ENCODE measurements around the gene FLNA. TPM values are rescaled to one million over a fixed set of nuclear protein-coding genes. Genes with fewer than 3 reads are reported as not detected.

Gene FLNA, protein sequence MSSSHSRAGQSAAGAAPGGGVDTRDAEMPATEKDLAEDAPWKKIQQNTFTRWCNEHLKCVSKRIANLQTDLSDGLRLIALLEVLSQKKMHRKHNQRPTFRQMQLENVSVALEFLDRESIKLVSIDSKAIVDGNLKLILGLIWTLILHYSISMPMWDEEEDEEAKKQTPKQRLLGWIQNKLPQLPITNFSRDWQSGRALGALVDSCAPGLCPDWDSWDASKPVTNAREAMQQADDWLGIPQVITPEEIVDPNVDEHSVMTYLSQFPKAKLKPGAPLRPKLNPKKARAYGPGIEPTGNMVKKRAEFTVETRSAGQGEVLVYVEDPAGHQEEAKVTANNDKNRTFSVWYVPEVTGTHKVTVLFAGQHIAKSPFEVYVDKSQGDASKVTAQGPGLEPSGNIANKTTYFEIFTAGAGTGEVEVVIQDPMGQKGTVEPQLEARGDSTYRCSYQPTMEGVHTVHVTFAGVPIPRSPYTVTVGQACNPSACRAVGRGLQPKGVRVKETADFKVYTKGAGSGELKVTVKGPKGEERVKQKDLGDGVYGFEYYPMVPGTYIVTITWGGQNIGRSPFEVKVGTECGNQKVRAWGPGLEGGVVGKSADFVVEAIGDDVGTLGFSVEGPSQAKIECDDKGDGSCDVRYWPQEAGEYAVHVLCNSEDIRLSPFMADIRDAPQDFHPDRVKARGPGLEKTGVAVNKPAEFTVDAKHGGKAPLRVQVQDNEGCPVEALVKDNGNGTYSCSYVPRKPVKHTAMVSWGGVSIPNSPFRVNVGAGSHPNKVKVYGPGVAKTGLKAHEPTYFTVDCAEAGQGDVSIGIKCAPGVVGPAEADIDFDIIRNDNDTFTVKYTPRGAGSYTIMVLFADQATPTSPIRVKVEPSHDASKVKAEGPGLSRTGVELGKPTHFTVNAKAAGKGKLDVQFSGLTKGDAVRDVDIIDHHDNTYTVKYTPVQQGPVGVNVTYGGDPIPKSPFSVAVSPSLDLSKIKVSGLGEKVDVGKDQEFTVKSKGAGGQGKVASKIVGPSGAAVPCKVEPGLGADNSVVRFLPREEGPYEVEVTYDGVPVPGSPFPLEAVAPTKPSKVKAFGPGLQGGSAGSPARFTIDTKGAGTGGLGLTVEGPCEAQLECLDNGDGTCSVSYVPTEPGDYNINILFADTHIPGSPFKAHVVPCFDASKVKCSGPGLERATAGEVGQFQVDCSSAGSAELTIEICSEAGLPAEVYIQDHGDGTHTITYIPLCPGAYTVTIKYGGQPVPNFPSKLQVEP (N-terminal part only)
- 119 and 174 TPM in 2 replicates for total RNA-seq (2016; rRNA removed; fragmentation: Illumina TruSeq; extraction: Trizol)
- total RNA-seq (2016; cell fraction: cytosol; rRNA removed; fragmentation: Illumina TruSeq; extraction: Trizol; ENCODE audit: low read depth) = 13.2 and 13.4 TPM in 2 replicates
- total RNA-seq (2016; cell fraction: insoluble cytoplasmic fraction; rRNA removed; fragmentation: Illumina TruSeq; extraction: Trizol) = 90.0 and 191 TPM in 2 replicates
- total RNA-seq (2016; cell fraction: membrane; rRNA removed; fragmentation: Illumina TruSeq; extraction: Trizol) = 36.3 and 36.5 TPM in 2 replicates
- 184 and 199 TPM in 2 replicates for total RNA-seq (2016; cell fraction: nucleus; rRNA removed; fragmentation: Illumina TruSeq; extraction: Trizol)
- 83.4 and 117 TPM in 2 replicates for polyA plus RNA-seq (2011; rRNA removed)
- 51.4 and 75.1 TPM in 2 replicates for polyA plus RNA-seq (2011; cell fraction: cytosol; rRNA removed)
- 546 and 648 TPM in 2 replicates for polyA plus RNA-seq (2011; cell fraction: nucleus; rRNA removed)
- polyA plus RNA-seq (2012) = 102 and 157 TPM in 2 replicates
- polyA plus RNA-seq (2016; cell fraction: cytosol; fragmentation: Illumina TruSeq; extraction: Trizol; ENCODE audit: low read depth) = 12.4 and 15.1 TPM in 2 replicates
- 93.9 and 131 TPM in 2 replicates for polyA plus RNA-seq (2016; cell fraction: insoluble cytoplasmic fraction; fragmentation: Illumina TruSeq; extraction: Trizol; ENCODE audit: low read depth)
- polyA plus RNA-seq (2016; cell fraction: membrane; fragmentation: Illumina TruSeq; extraction: Trizol; ENCODE audit: low read depth) = 22.9 and 27.1 TPM in 2 replicates
- polyA plus RNA-seq (2016; cell fraction: nucleus; fragmentation: Illumina TruSeq; extraction: Trizol; ENCODE audit: insufficient read depth, low read depth) = 309 and 326 TPM in 2 replicates
- 637 and 802 TPM in 2 replicates for polyA minus RNA-seq (2011; rRNA and poly(A)+ RNA removed; ENCODE audit: low replicate concordance)
- polyA minus RNA-seq (2011; cell fraction: cytosol; rRNA and poly(A)+ RNA removed) = 304 and 314 TPM in 2 replicates
- polyA minus RNA-seq (2011; cell fraction: nucleus; rRNA and poly(A)+ RNA removed) = 230 and 260 TPM in 2 replicates
- Bru-seq, nascent RNA = percentile 69 among the genes with signal in this experiment
- BruChase-seq, experiment 1, labeled RNA remaining after a 6-hour chase = percentile 91 among the genes with signal in this experiment
- BruChase-seq, experiment 2, labeled RNA remaining after a 2-hour chase = percentile 83 among the genes with signal in this experiment
- long read RNA-seq, experiment 1, transcript FLNA-209 (3 exons, 1,026 nt) = major isoform, 6 of 52 reads
- long read RNA-seq, experiment 1, partial matches to known transcripts = 39 of 52 reads
- long read RNA-seq, experiment 1, other reads (novel, unspliced or antisense) = 7 of 52 reads
- long read RNA-seq, experiment 2, full-length matches to known transcripts = 61 of 471 reads
- long read RNA-seq, experiment 2, partial matches to known transcripts = 335 of 471 reads
- long read RNA-seq, experiment 2, other reads (novel, unspliced or antisense) = 75 of 471 reads

DNA sequence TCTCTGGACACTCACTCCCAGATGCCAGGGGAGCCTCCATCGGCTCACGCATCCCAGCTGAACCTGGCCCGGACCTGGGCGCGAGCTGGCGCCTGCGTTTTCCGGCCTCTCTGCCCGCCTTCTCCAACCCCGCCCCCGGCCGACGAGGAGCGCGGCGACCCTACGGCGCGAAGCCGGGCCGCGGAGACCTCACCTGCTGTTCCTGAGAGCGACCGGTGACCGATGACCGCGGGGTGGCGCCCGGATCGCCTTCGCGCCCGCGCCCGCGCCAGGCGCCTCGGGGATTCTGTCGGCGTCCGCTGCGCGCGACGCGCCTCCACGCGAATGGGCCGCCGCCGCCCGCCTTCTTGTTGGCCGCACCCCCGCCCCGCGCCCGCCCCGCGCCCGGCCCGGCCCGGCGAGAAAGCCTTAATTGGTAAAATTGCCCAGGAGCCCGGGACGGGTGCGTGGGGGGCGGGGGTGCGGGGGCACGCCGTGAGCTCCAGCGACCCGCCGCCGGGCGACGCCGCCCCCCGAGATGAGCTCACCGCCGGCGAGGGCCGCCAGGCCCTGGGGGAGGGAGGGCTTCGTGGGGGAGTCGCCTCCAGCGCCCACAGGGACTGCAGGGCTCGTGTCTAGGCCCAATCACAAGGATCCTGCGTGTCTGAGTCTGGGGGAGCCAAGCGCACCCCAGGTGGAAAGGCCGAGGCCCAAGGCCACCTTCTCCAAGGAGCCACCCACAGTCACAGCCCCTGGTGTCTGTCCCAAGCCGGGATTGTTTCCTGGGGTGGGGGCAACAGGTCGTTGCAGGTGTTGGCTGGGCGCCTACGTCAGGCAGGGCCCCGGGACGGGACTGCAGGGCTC lies at the start of gene FLNA:
Gene FLNA (minus strand): TSS at position 322 of the 843 bp plus-strand sequence. CDS start 3,389 bp downstream, outside the sequence.
- no peaks in the 10 kb centered on the region for H3K27me3 ChIP-seq (ENCODE audit: control insufficient read depth in 1 of 2, insufficient read depth in 2 of 2, low read length in 2 of 2)
- H3K4me1 ChIP-seq (ENCODE audit: insufficient read depth, low read length) = peaks cover 43% of the 10 kb centered on the region
- ATAC-seq (peak; percentile 5; the same call in 2 of the 3 replicates), DNase-seq (ENCODE audit: low spot score) (no peak), FAIRE-seq (no peak)
- no peaks in the 10 kb centered on the region for H4K20me1 ChIP-seq (ENCODE audit: insufficient read depth, low read length)
- peaks cover 11% of the 10 kb centered on the region for H3K79me2 ChIP-seq (ENCODE audit: insufficient read depth, low read length)
- in situ Hi-C loops (cut with HindIII; ENCODE audit: extremely low pct_ligation_motif_present, low pct_unique_long_range_greater_than_20kb) (no loop called here), intact Hi-C loops (cut with micrococcal nuclease; ENCODE audit: unreplicated experiment) (loop anchor here (1.0 kb wide), 1 partner anchor 16 kb away; no protein-coding TSS in a partner anchor)
- peak within 1 kb of the TSS; percentile 54; the same call in 1 of the 2 replicates for H3K9ac ChIP-seq (ENCODE audit: insufficient read depth, low read depth, low read length)
- BruUV-seq (replicated peaks) = no TSS peak
- POLR2A ChIA-PET = interaction anchor here (0.8 to 2.7 kb wide), 4 partner anchors 9 to 167 kb away, joined by 3 to 16 read pairs (median 10); partner anchors contain the start of genes ATP6AP1 and RPL10
- H3K27ac ChIP-seq (ENCODE audit: extremely low read length, insufficient read depth, low read length) = no peak within 1 kb of the TSS
- CTCF ChIA-PET (ENCODE audit: low intra/inter-chr PET ratio, low total read pairs) = interaction anchor here (3.0 kb wide), 1 partner anchor 161 kb away, joined by 55 read pairs; no protein-coding TSS in a partner anchor
- peak within 1 kb of the TSS; percentile 34 to 68 (median 54) for H3K4me3 ChIP-seq (replicated peaks in 1 of 3; ENCODE audit: insufficient read depth in 1 of 3, low read depth in 2 of 3, low read length in 3 of 3)
- no peak within 1 kb of the TSS for H2AFZ ChIP-seq (ENCODE audit: low read length)
- H3K36me3 ChIP-seq (replicated peaks in 1 of 2; ENCODE audit: control insufficient read depth in 1 of 2, insufficient read depth in 2 of 2, low read length in 2 of 2) = no peaks in the 10 kb centered on the region
- 0% methylated on average over 4 of the region's 95 CpGs for WGBS (ENCODE audit: low lambda C conversion rate)
- no peaks in the 10 kb centered on the region for H3K9me3 ChIP-seq (ENCODE audit: low read length)
- H3K4me2 ChIP-seq (ENCODE audit: low read depth, low read length) = peak within 1 kb of the TSS; percentile 82
- TF ChIP-seq FOXK2 (IDR thresholded peaks at IDR 0.05) = no peak
- peak; percentile 23; the same call in 1 of the 2 replicates for TF ChIP-seq ZFY (CRISPR knock-in tag; IDR thresholded peaks at IDR 0.05)
- TF ChIP-seq MYC (CRISPR knock-in tag; IDR thresholded peaks at IDR 0.05; ENCODE audit: borderline replicate concordance) = peak; percentile 12; the same call in 1 of the 2 replicates
- no peak; the same call in 1 of the 2 replicates for TF ChIP-seq ZNF558 (CRISPR knock-in tag; IDR thresholded peaks at IDR 0.05; ENCODE audit: borderline replicate concordance)
- peak; percentile 17; the same call in 1 of the 2 replicates for TF ChIP-seq HOXA3 (CRISPR knock-in tag; IDR thresholded peaks at IDR 0.05)

All from HepG2 (cell line).